ENCODE measurements around the gene GPRIN3. TPM values are rescaled to one million over a fixed set of nuclear protein-coding genes. Genes with fewer than 3 reads are reported as not detected.

GPRIN3 gene
- polyA plus RNA-seq, 3 donors = 8.0 to 10.5 (median 8.3) TPM

- DNase-seq (ENCODE audit: extremely low read depth in 1 of 11, low read depth in 9 of 11, low spot score in 4 of 11) = no peak
Observed at GRCh38 chr4:89248879-89249281, 58.7 kb downstream of the GPRIN3 start.

- no peak for DNase-seq (ENCODE audit: extremely low read depth in 1 of 11, low read depth in 9 of 11, low spot score in 4 of 11)
Observed at GRCh38 chr4:89247951-89248350, 59.6 kb downstream of the GPRIN3 start.

GRCh38 chr4:89245459-89245858, 62.1 kb downstream of the GPRIN3 start:
- no peak for DNase-seq (ENCODE audit: extremely low read depth in 1 of 11, low read depth in 9 of 11, low spot score in 4 of 11)

- DNase-seq (ENCODE audit: extremely low read depth in 1 of 11, low read depth in 9 of 11, low spot score in 4 of 11) = no peak
Observed at GRCh38 chr4:89243733-89244252, 63.8 kb downstream of the GPRIN3 start.

- no peak for DNase-seq (ENCODE audit: extremely low read depth in 1 of 11, low read depth in 9 of 11, low spot score in 4 of 11)
Observed at GRCh38 chr4:89242864-89243732, 64.5 kb downstream of the GPRIN3 start.

GRCh38 chr4:89242216-89242615, 65.4 kb downstream of the GPRIN3 start:
- DNase-seq (ENCODE audit: extremely low read depth in 1 of 11, low read depth in 9 of 11, low spot score in 4 of 11) = no peak

GRCh38 chr4:89230271-89230670, 77.3 kb downstream of the GPRIN3 start:
- DNase-seq (ENCODE audit: extremely low read depth in 1 of 11, low read depth in 9 of 11, low spot score in 4 of 11) = no peak

- peak; percentile 59 to 88 (median 74) for DNase-seq (ENCODE audit: extremely low read depth in 1 of 11, low read depth in 9 of 11, low spot score in 4 of 11)
Observed at GRCh38 chr4:89226665-89227574, 80.7 kb downstream of the GPRIN3 start.

GRCh38 chr4:89222170-89222569, 85.4 kb downstream of the GPRIN3 start:
- no peak for DNase-seq (ENCODE audit: extremely low read depth in 1 of 11, low read depth in 9 of 11, low spot score in 4 of 11)

- DNase-seq (ENCODE audit: extremely low read depth in 1 of 11, low read depth in 9 of 11, low spot score in 4 of 11) = no peak
Observed at GRCh38 chr4:89221167-89221867, 86.3 kb downstream of the GPRIN3 start.

- no peak for DNase-seq (ENCODE audit: extremely low read depth in 1 of 11, low read depth in 9 of 11, low spot score in 4 of 11)
Observed at GRCh38 chr4:89218587-89218986, 89.0 kb downstream of the GPRIN3 start.

- no peak for DNase-seq (ENCODE audit: extremely low read depth in 1 of 11, low read depth in 9 of 11, low spot score in 4 of 11)
Observed at GRCh38 chr4:89217604-89218003, 90.0 kb downstream of the GPRIN3 start.

GRCh38 chr4:89216866-89217265, 90.7 kb downstream of the GPRIN3 start:
- DNase-seq (ENCODE audit: extremely low read depth in 1 of 11, low read depth in 9 of 11, low spot score in 4 of 11) = no peak

- DNase-seq (ENCODE audit: extremely low read depth in 1 of 11, low read depth in 9 of 11, low spot score in 4 of 11) = no peak
Observed at GRCh38 chr4:89216422-89216821, 91.2 kb downstream of the GPRIN3 start.

- no peak for DNase-seq (ENCODE audit: extremely low read depth in 1 of 11, low read depth in 9 of 11, low spot score in 4 of 11)
Observed at GRCh38 chr4:89215736-89216135, 91.9 kb downstream of the GPRIN3 start.

GRCh38 chr4:89214308-89214707, 93.3 kb downstream of the GPRIN3 start:
- DNase-seq (ENCODE audit: extremely low read depth in 1 of 11, low read depth in 9 of 11, low spot score in 4 of 11) = no peak

- no peak for DNase-seq (ENCODE audit: extremely low read depth in 1 of 11, low read depth in 9 of 11, low spot score in 4 of 11)
Observed at GRCh38 chr4:89213382-89213701, 94.3 kb downstream of the GPRIN3 start.

GRCh38 chr4:89212666-89213381, 94.8 kb downstream of the GPRIN3 start:
- DNase-seq (ENCODE audit: extremely low read depth in 1 of 11, low read depth in 9 of 11, low spot score in 4 of 11) = no peak

GRCh38 chr4:89204624-89205023, 103.0 kb downstream of the GPRIN3 start:
- DNase-seq (ENCODE audit: extremely low read depth in 1 of 11, low read depth in 9 of 11, low spot score in 4 of 11) = no peak
